H1 (cell line): ENCODE data around the gene SPTLC3. TPM values are rescaled to one million over a fixed set of nuclear protein-coding genes. Genes with fewer than 3 reads are reported as not detected.

Experiments used
- CTCF ChIA-PET: fragments of 300-600 bp; sonication (Branson Sonifier 250); formaldehyde crosslinking; loops from one replicate; lab custom pipeline; 2021; ENCODE audit not compliant: partially characterized antibody; lab: Charles Lee
- POLR2A ChIA-PET: fragments of 300-600 bp; sonication (Branson Sonifier 250); formaldehyde crosslinking; loops from one replicate; lab custom pipeline; 2021; ENCODE audit warnings: inconsistent platforms; ENCODE audit not compliant: partially characterized antibody; lab: Charles Lee
- DNase-seq, 2 experiments: peaks; one replicate each; pipeline versions ENCODE4 v3.0.0 to v3.0.0-alpha.2; 2010 to 2022; ENCODE audit warnings: low spot score in 2 of 2, low read depth in 1 of 2, mixed read lengths in 1 of 2
- FAIRE-seq: peaks from 2 replicates; lab custom pipeline; 2011; peaks lifted over from hg19 to GRCh38; lab: Jason Lieb, UNC
- H2AFZ ChIP-seq: 2 replicates; pipeline ENCODE4 v1.8.1; 2012; ENCODE audit warnings: low read length, inconsistent platforms
- H2AK5ac ChIP-seq: 2 replicates; pipeline ENCODE4 v1.6.1; 2013; ENCODE audit warnings: low read depth, low read length
- H2BK120ac ChIP-seq: replicated peaks from 2 replicates; pipeline ENCODE3; 2013; ENCODE audit warnings: low read depth, low read length, inconsistent platforms
- H2BK12ac ChIP-seq: 2 replicates; pipeline ENCODE4 v1.6.1; 2013; ENCODE audit warnings: low read depth, low read length
- H2BK15ac ChIP-seq: 2 replicates; pipeline ENCODE4 v1.6.1; 2013; ENCODE audit warnings: low read length
- H2BK20ac ChIP-seq: 2 replicates; pipeline ENCODE4 v1.6.1; 2013; ENCODE audit warnings: low read length
- H2BK5ac ChIP-seq: 2 replicates; pipeline ENCODE4 v1.6.1; 2013; ENCODE audit warnings: low read depth, low read length
- H3K14ac ChIP-seq: 2 replicates; pipeline ENCODE4 v1.6.1; 2013; ENCODE audit warnings: inconsistent platforms; ENCODE audit not compliant: insufficient read length
- H3K18ac ChIP-seq: 2 replicates; pipeline ENCODE4 v1.6.1; 2013; ENCODE audit warnings: low read length; ENCODE audit errors: extremely low read depth
- H3K23ac ChIP-seq: 2 replicates; pipeline ENCODE4 v1.6.1; 2013; ENCODE audit warnings: inconsistent platforms; ENCODE audit not compliant: insufficient read length
- H3K23me2 ChIP-seq: 2 replicates; pipeline ENCODE4 v1.6.1; 2013; ENCODE audit warnings: low read depth, low read length
- H3K27ac ChIP-seq: 2 replicates; pipeline ENCODE4 v1.6.1; 2011; ENCODE audit warnings: low read depth, low read length, inconsistent platforms
- H3K27me3 ChIP-seq, 4 experiments: replicated peaks in 1 of 4; 1 replicate in 1 of 4; 2 replicates in 3 of 4; pipeline versions ENCODE4 v1.6.1 to v1.8.1; 2011 to 2013; ENCODE audit warnings: low read length in 3 of 4, mild to moderate bottlenecking in 3 of 4, inconsistent platforms in 2 of 4, mixed read lengths in 2 of 4, moderate library complexity in 1 of 4; ENCODE audit not compliant: control insufficient read depth in 3 of 4, insufficient read depth in 3 of 4; ENCODE audit errors: extremely low read depth in 1 of 4
- H3K36me3 ChIP-seq, 4 experiments: 2 replicates each; pipeline versions ENCODE4 v1.6.1 to v1.8.1; 2011 to 2013; ENCODE audit warnings: mild to moderate bottlenecking in 4 of 4, low read length in 3 of 4, moderate library complexity in 2 of 4, control low read depth in 1 of 4, inconsistent platforms in 1 of 4; ENCODE audit not compliant: insufficient read depth in 4 of 4, control insufficient read depth in 2 of 4
- H3K4ac ChIP-seq: replicated peaks from 2 replicates; pipeline ENCODE3; 2013; ENCODE audit warnings: low read length, low read depth, mixed read lengths, inconsistent platforms; ENCODE audit not compliant: insufficient read length
- H3K4me1 ChIP-seq, 4 experiments: replicated peaks in 1 of 4; 1 replicate in 1 of 4; 2 replicates in 3 of 4; pipeline versions ENCODE4 v1.6.1 to v1.8.1; 2011 to 2013; ENCODE audit warnings: low read length in 3 of 4, inconsistent platforms in 2 of 4, mixed read lengths in 1 of 4; ENCODE audit not compliant: insufficient read depth in 4 of 4, control insufficient read depth in 3 of 4
- H3K4me2 ChIP-seq, 2 experiments: 2 replicates each; pipeline versions ENCODE4 v1.6.1 to v1.8.1; 2011 to 2013; ENCODE audit warnings: low read depth in 2 of 2, low read length in 2 of 2, control low read depth in 1 of 2, inconsistent platforms in 1 of 2, mild to moderate bottlenecking in 1 of 2; ENCODE audit not compliant: insufficient read depth in 1 of 2
- H3K4me3 ChIP-seq, 4 experiments: fragments of 200-600, 300-600 bp in 1 of 4; sonication (generic), shearing (Covaris generic), sonication (Bioruptor Twin) in 1 of 4; 2 replicates each; pipeline versions ENCODE4 v1.5.1 to v1.8.1; 2011 to 2016; ENCODE audit warnings: low read length in 4 of 4, low read depth in 3 of 4, control low read depth in 2 of 4, inconsistent platforms in 2 of 4, mild to moderate bottlenecking in 2 of 4, mixed read lengths in 1 of 4, moderate library complexity in 1 of 4; ENCODE audit not compliant: insufficient read depth in 2 of 4; ENCODE audit errors: extremely low read depth in 1 of 4
- H3K56ac ChIP-seq: replicated peaks from 2 replicates; pipeline ENCODE3; 2013; ENCODE audit warnings: low read depth, mild to moderate bottlenecking, mixed read lengths, low read length, inconsistent platforms; ENCODE audit not compliant: insufficient read length
- H3K79me1 ChIP-seq: 2 replicates; pipeline ENCODE4 v1.6.1; 2013; ENCODE audit warnings: low read depth, low read length, control low read depth
- H3K79me2 ChIP-seq, 2 experiments: 2 replicates each; pipeline versions ENCODE4 v1.6.1 to v1.8.1; 2012 to 2013; ENCODE audit warnings: low read length in 2 of 2, mild to moderate bottlenecking in 2 of 2, inconsistent platforms in 1 of 2; ENCODE audit not compliant: insufficient read depth in 2 of 2, control insufficient read depth in 1 of 2
- H3K9ac ChIP-seq, 4 experiments: replicated peaks in 1 of 4; 1 replicate in 1 of 4; 2 replicates in 3 of 4; pipeline versions ENCODE4 v1.6.1 to v1.8.1; 2011 to 2013; ENCODE audit warnings: low read depth in 3 of 4, low read length in 3 of 4, control low read depth in 2 of 4, mild to moderate bottlenecking in 2 of 4, moderate library complexity in 2 of 4, inconsistent platforms in 1 of 4; ENCODE audit errors: extremely low read depth in 1 of 4
- H3K9me3 ChIP-seq, 2 experiments: 2 replicates each; pipeline versions ENCODE4 v1.6.1 to v1.8.1; 2012 to 2013; ENCODE audit warnings: mild to moderate bottlenecking in 2 of 2, moderate library complexity in 2 of 2, control low read depth in 1 of 2, inconsistent platforms in 1 of 2, low read depth in 1 of 2, low read length in 1 of 2, mixed read lengths in 1 of 2; ENCODE audit not compliant: insufficient read depth in 2 of 2
- H4K20me1 ChIP-seq, 2 experiments: replicated peaks in 1 of 2; 2 replicates each; pipeline versions ENCODE3 to v1.8.1; 2011 to 2013; ENCODE audit warnings: inconsistent platforms in 2 of 2, low read length in 2 of 2, mild to moderate bottlenecking in 1 of 2; ENCODE audit not compliant: insufficient read depth in 2 of 2, control insufficient read depth in 1 of 2
- H4K5ac ChIP-seq: 2 replicates; pipeline ENCODE4 v1.6.1; 2013; ENCODE audit warnings: low read length, low read depth, mixed read lengths, inconsistent platforms; ENCODE audit not compliant: insufficient read length
- H4K8ac ChIP-seq: 2 replicates; pipeline ENCODE4 v1.8.0; 2013; ENCODE audit warnings: mild to moderate bottlenecking, moderate library complexity, low read length, inconsistent platforms; ENCODE audit not compliant: insufficient read depth; ENCODE audit errors: extremely low read depth
- H4K91ac ChIP-seq: replicated peaks from 2 replicates; pipeline ENCODE3; 2013; ENCODE audit warnings: low read length, mixed read lengths, inconsistent platforms; ENCODE audit not compliant: insufficient read length
- ATF3 ChIP-seq: IDR thresholded peaks from 2 replicates; pipeline ENCODE4 v1.6.1; 2011; ENCODE audit warnings: low read depth, mild to moderate bottlenecking, low read length; ENCODE audit not compliant: insufficient read depth
- BCL11A ChIP-seq, 2 experiments: IDR thresholded peaks; one replicate each; pipeline ENCODE4 v1.6.1; 2011; ENCODE audit warnings: low read depth in 2 of 2, low read length in 2 of 2, mild to moderate bottlenecking in 2 of 2
- CEBPB ChIP-seq: IDR thresholded peaks from 2 replicates; pipeline ENCODE4 v1.6.1; 2012; ENCODE audit warnings: low read depth, low read length
- E2F6 ChIP-seq: IDR thresholded peaks from 2 replicates; pipeline ENCODE4 v1.6.1; 2012; ENCODE audit warnings: inconsistent platforms
- EZH2 ChIP-seq: fragments of 200-600 bp; sonication (generic); IDR thresholded peaks from 2 replicates; pipeline ENCODE4 v1.7.1; 2012; ENCODE audit warnings: low read depth, mild to moderate bottlenecking, moderate library complexity, low read length, inconsistent platforms; ENCODE audit not compliant: severe bottlenecking
- HDAC6 ChIP-seq: IDR thresholded peaks from one replicate; pipeline ENCODE4 v1.7.1; 2012; ENCODE audit warnings: low read depth, mild to moderate bottlenecking, inconsistent platforms, low read length, moderate library complexity
- KDM4A ChIP-seq: IDR thresholded peaks from one replicate; pipeline ENCODE4 v1.7.1; 2012; ENCODE audit warnings: low read depth, mild to moderate bottlenecking, moderate library complexity, low read length, inconsistent platforms; ENCODE audit not compliant: severe bottlenecking
- RFX5 ChIP-seq: IDR thresholded peaks from 2 replicates; pipeline ENCODE4 v1.6.1; 2011; ENCODE audit warnings: low read depth, low read length, improper control_type of control experiment, borderline replicate concordance
- SIRT6 ChIP-seq: IDR thresholded peaks from one replicate; pipeline ENCODE4 v1.7.1; 2012; ENCODE audit warnings: low read length, inconsistent platforms
- TAF7 ChIP-seq: optimal IDR thresholded peaks from 2 replicates; pipeline ENCODE3; 2011; ENCODE audit warnings: low read depth, mild to moderate bottlenecking, inconsistent platforms, low read length, moderate library complexity, borderline replicate concordance
- TCF12 ChIP-seq: IDR thresholded peaks from 2 replicates; pipeline ENCODE4 v1.6.1; 2011; ENCODE audit warnings: low read depth, mild to moderate bottlenecking, low read length
- YY1 ChIP-seq: IDR thresholded peaks from 2 replicates; pipeline ENCODE4 v1.6.1; 2011; ENCODE audit warnings: low read depth, mild to moderate bottlenecking, low read length
- WGBS, 2 experiments: shearing (Covaris generic) in 1 of 2; methylation state at CpG; one replicate each; pipeline versions ENCODE4 v1.1.6 to v1.1.7; 2013 to 2015; ENCODE audit warnings: low lambda C conversion rate in 2 of 2, mixed read lengths in 2 of 2, inconsistent platforms in 1 of 2, low coverage in 1 of 2, missing lambda C conversion rate in 1 of 2; ENCODE audit not compliant: insufficient replicate concordance in 2 of 2, insufficient coverage in 1 of 2, insufficient read length in 1 of 2; ENCODE audit errors: extremely low coverage in 1 of 2, missing lambda C conversion rate in 1 of 2; 5-methylcytosine and 5-hydroxymethylcytosine counted together
- polyA plus RNA-seq, 7 experiments: library from polyadenylated mRNA; depleted of rRNA in 3 of 7; stranded (reverse) in 5 of 7; unstranded in 2 of 7; fragments of >200 nt in 5 of 7; fragments of 200-250 nt in 2 of 7; gene quantifications; 1 replicate in 5 of 7; 2 replicates in 1 of 7; 4 replicates in 1 of 7; pipeline versions ENCODE4 v1.2.1 to v1.2.3, GENCODE V29; 2011 to 2013; ENCODE audit warnings: missing spikeins in 2 of 7, mixed read lengths in 2 of 7
- total RNA-seq: library from RNA; stranded (reverse); fragmentation: NEBNext Ultra II Directional; extraction: Animal tissue kit (Norgen Biotek cat#: 25700); gene quantifications from 2 replicates; pipeline ENCODE4 v1.2.1, GENCODE V29; 2021

SPTLC3 gene
- total and polyA plus RNA-seq, 2 of the 8 experiments (the other 6 are each of a cell fraction or from before 2014, with no cell fraction given): 0.23 to 0.82 TPM

DNA sequence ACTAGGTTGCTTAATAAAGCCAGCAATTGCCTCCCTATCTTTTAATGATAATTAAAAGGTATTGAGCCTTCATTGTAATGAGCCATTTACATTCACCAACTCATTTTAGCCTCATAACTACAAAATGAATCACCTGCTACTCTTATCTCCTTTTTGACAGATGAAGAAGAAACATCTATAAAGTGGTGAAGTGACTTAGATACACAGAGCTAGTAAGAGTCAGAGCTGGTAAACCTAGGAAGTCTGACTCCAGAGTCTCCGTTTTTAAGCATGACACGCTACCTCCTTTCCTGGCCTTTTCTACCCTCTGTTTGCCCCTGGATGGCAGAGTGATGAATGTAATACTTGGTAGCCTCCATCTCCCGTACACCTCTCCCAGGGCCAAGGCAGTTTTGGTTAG, 93.5 kb downstream of the SPTLC3 start:
- Histone ChIP-seq H3K4ac (no peak overlapping the region), H3K23ac (no peak overlapping the region), H2BK120ac (no peak overlapping the region), H3K4me1 (peaks cover 0 to 8% (median 0%) of the 10 kb centered on the region in 4 experiments; a peak in 5 of 7 replicates), H3K56ac (no peak overlapping the region), H3K18ac (no peak overlapping the region), H2AK5ac (no peak overlapping the region), H3K23me2 (no peaks in the 10 kb centered on the region), H2BK15ac (no peak overlapping the region), H4K20me1 (no peaks in the 10 kb centered on the region), H2BK5ac (no peak overlapping the region), H3K27me3 (no peaks in the 10 kb centered on the region), H2BK12ac (no peak overlapping the region), H3K79me1 (no peaks in the 10 kb centered on the region), H4K8ac (no peak overlapping the region), H3K4me2 (no peak overlapping the region), H3K79me2 (no peaks in the 10 kb centered on the region), H3K9me3 (no peaks in the 10 kb centered on the region), H4K91ac (no peak overlapping the region), H3K36me3 (no peaks in the 10 kb centered on the region; a peak in 1 of 8 replicates), H3K9ac (no peak overlapping the region), H3K4me3 (no peak overlapping the region), H2AFZ (no peak overlapping the region), H2BK20ac (no peak overlapping the region), H3K14ac (no peak overlapping the region), H4K5ac (no peak overlapping the region), H3K27ac (no peak overlapping the region)
- TF ChIP-seq BCL11A (IDR thresholded peaks at IDR 0.05; ENCODE audit: low read depth in 2 of 2, low read length in 2 of 2) (no peak), CEBPB (no peak), RFX5 (no peak), HDAC6 (no peak), KDM4A (no peak), TAF7 (no peak), YY1 (no peak), TCF12 (no peak), EZH2 (no peak), E2F6 (no peak), ATF3 (no peak), SIRT6 (no peak)
- 85% methylated on average over 3 of the region's 3 CpGs; no CpG with 5 or more reads in 1 of the 2 experiments for WGBS, 2 experiments
- DNase-seq (no peak), FAIRE-seq (no peak)
- CTCF ChIA-PET: interaction anchor here (0.6 to 5.4 kb wide), 8 partner anchors 15 to 178 kb away, joined by 3 to 53 read pairs (median 4); partner anchors contain the start of gene SPTLC3
- POLR2A ChIA-PET: no interaction called here
